SU-DHL-6 (cell line): ENCODE data around the gene PTBP3.

Source experiments
- EZH2phosphoT487 ChIP-seq: fragments of 200-600 bp; sonication (generic), shearing (Covaris generic); conservative IDR thresholded peaks from 2 replicates; pipeline ENCODE4 v1.6.1; 2018; ENCODE audit warnings: mild to moderate bottlenecking, antibody characterized with exemption, low read length, moderate library complexity, mixed read lengths
- TF ChIP-seq, protein P1 (sequence below): fragments of 200-600 bp; sonication (generic); IDR thresholded peaks from one replicate; pipeline ENCODE4 v1.5.1; 2017; ENCODE audit warnings: antibody characterized with exemption, mild to moderate bottlenecking, low read length, moderate library complexity; ENCODE audit not compliant: insufficient read depth, poor library complexity, severe bottlenecking

DNA sequence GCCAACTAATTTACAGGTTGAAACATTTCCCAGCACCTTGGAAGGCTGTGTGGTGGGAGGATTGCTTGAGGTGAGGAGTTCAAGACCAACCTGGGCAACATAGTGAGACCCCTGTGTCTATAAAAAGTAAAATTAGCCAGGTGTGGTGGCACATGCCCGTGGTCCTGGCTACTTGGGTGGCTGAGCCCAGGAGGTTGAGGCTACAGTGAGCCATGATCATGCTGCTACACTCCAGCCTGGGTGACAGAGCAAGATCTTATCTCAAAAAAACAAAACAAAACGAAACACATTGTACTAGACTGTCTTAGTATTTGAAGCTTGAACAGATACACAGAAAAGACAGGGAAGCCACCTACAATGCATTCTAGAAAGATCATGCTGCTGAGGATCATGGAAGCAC, 43.7 kb upstream of the PTBP3 start:
- TF ChIP-seq, protein P1, sequence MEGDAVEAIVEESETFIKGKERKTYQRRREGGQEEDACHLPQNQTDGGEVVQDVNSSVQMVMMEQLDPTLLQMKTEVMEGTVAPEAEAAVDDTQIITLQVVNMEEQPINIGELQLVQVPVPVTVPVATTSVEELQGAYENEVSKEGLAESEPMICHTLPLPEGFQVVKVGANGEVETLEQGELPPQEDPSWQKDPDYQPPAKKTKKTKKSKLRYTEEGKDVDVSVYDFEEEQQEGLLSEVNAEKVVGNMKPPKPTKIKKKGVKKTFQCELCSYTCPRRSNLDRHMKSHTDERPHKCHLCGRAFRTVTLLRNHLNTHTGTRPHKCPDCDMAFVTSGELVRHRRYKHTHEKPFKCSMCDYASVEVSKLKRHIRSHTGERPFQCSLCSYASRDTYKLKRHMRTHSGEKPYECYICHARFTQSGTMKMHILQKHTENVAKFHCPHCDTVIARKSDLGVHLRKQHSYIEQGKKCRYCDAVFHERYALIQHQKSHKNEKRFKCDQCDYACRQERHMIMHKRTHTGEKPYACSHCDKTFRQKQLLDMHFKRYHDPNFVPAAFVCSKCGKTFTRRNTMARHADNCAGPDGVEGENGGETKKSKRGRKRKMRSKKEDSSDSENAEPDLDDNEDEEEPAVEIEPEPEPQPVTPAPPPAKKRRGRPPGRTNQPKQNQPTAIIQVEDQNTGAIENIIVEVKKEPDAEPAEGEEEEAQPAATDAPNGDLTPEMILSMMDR = no peak
- TF ChIP-seq EZH2phosphoT487 = no peak
